Calu3 (cell line): ENCODE data around the gene SH2D4B. TPM values are rescaled to one million over a fixed set of nuclear protein-coding genes. Genes with fewer than 3 reads are reported as not detected.
A peak's percentile ranks its signal among the peaks of the same experiment; 100 is the strongest.

Experiments used
- BruUV-seq: library from RNA; stranded (reverse); fragments of 400-500 nt; replicated peaks from 2 replicates; lab custom pipeline; 2021; lab: Mats Ljungman, UMichigan
- CTCF ChIA-PET: fragments of 300-600 bp; sonication (Branson Sonifier 250); formaldehyde crosslinking; loops from one replicate; lab custom pipeline; 2022; ENCODE audit warnings: antibody characterized with exemption; lab: Charles Lee
- DNase-seq: peaks from one replicate; pipeline ENCODE4 v3.0.0; 2022
- H3K27ac Mint-ChIP-seq: one replicate; pipeline ENCODE4 v1.8.0; 2022; ENCODE audit warnings: mixed read lengths; ENCODE audit not compliant: unreplicated experiment
- H3K27me3 Mint-ChIP-seq: one replicate; pipeline ENCODE4 v1.8.0; 2022; ENCODE audit warnings: mixed read lengths; ENCODE audit not compliant: unreplicated experiment
- H3K36me3 Mint-ChIP-seq: one replicate; pipeline ENCODE4 v1.8.0; 2022; ENCODE audit warnings: mild to moderate bottlenecking, moderate library complexity, mixed read lengths; ENCODE audit not compliant: insufficient read depth, unreplicated experiment
- H3K4me1 Mint-ChIP-seq: one replicate; pipeline ENCODE4 v1.8.0; 2022; ENCODE audit warnings: mild to moderate bottlenecking, low read depth, mixed read lengths; ENCODE audit not compliant: unreplicated experiment
- H3K4me3 Mint-ChIP-seq: one replicate; pipeline ENCODE4 v1.8.0; 2022; ENCODE audit warnings: mild to moderate bottlenecking, low read depth, moderate library complexity, mixed read lengths; ENCODE audit not compliant: unreplicated experiment
- H3K9me3 Mint-ChIP-seq: one replicate; pipeline ENCODE4 v1.8.0; 2022; ENCODE audit warnings: low read depth, mixed read lengths; ENCODE audit not compliant: unreplicated experiment
- CTCF ChIP-seq: fragments of 200-600 bp; IDR thresholded peaks from one replicate; pipeline ENCODE4 v1.8.0; 2022; ENCODE audit warnings: antibody characterized with exemption; ENCODE audit not compliant: unreplicated experiment
- intact Hi-C: fragments of 100-400 bp; cut with micrococcal nuclease; formaldehyde crosslinking; loops from one replicate; pipeline ENCODE4 v1.10.0; 2022; ENCODE audit not compliant: unreplicated experiment
- total RNA-seq: library from RNA; stranded (reverse); gene quantifications from 2 replicates; pipeline ENCODE4 v1.2.3, GENCODE V29; 2022

SH2D4B gene
- total RNA-seq, 1 experiment from 2014 or later: not detected

- no peaks in the 10 kb centered on the region for H3K36me3 Mint-ChIP-seq
- H3K27ac Mint-ChIP-seq: no peak overlapping the region
- CTCF ChIA-PET: interaction anchor here (0.6 to 1.7 kb wide), 14 partner anchors 9 to 1323 kb away, joined by 3 to 10 read pairs (median 4); partner anchors contain the start of gene PRXL2A
- TF ChIP-seq CTCF: peak; percentile 82
- H3K4me1 Mint-ChIP-seq: peaks cover 10% of the 10 kb centered on the region
- intact Hi-C loops: loop anchor here (1.0 to 10.0 kb wide), 4 partner anchors 188 to 441 kb away; no protein-coding TSS in a partner anchor
- no peaks in the 10 kb centered on the region for H3K9me3 Mint-ChIP-seq
- DNase-seq: peak; percentile 93
- no TSS peak for BruUV-seq
- no peak overlapping the region for H3K4me3 Mint-ChIP-seq
- peaks cover 75% of the 10 kb centered on the region for H3K27me3 Mint-ChIP-seq
Observed at GRCh38 chr10:80664071-80664680, 126.5 kb downstream of the SH2D4B start.

GRCh38 chr10:80669485-80669884 lies 131.8 kb downstream of the SH2D4B start:
- Mint-ChIP-seq H3K9me3 (no peaks in the 10 kb centered on the region), H3K27ac (no peak overlapping the region), H3K36me3 (no peaks in the 10 kb centered on the region), H3K27me3 (peaks cover 54% of the 10 kb centered on the region), H3K4me1 (peaks cover 10% of the 10 kb centered on the region), H3K4me3 (no peak overlapping the region)
- no peak for TF ChIP-seq CTCF
- intact Hi-C loops: loop anchor here (10.0 kb wide), 2 partner anchors 345 to 435 kb away; no protein-coding TSS in a partner anchor
- no peak for DNase-seq
- BruUV-seq: no TSS peak
- CTCF ChIA-PET: no interaction called here

DNA sequence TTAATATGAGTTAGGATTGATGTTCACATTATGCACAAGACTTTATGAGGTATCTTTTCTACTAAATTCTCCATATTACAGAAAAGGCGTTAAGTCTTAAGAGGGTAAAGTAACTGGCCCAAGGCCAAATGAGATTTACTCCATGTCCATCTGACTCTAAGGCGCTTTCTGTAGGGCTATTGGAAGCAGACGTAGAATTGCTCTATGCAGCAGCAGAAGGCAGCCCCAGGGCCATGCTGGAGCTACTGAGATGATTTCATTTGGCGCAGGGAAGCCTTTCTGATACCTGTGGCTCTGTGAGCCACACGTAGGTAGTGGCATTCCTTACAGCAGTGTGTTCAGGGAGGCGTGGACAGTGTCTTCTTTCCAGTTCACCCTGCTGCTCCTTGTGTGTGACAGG lies 133.1 kb downstream of the SH2D4B start:
- no peaks in the 10 kb centered on the region for H3K36me3 Mint-ChIP-seq
- no TSS peak for BruUV-seq
- TF ChIP-seq CTCF: no peak
- H3K27ac Mint-ChIP-seq: no peak overlapping the region
- peaks cover 60% of the 10 kb centered on the region for H3K27me3 Mint-ChIP-seq
- no peaks in the 10 kb centered on the region for H3K9me3 Mint-ChIP-seq
- peaks cover 6% of the 10 kb centered on the region for H3K4me1 Mint-ChIP-seq
- CTCF ChIA-PET: interaction anchor here (0.7 kb wide), 2 partner anchors 8 to 11 kb away, joined by 4 read pairs; no protein-coding TSS in a partner anchor
- DNase-seq: no peak
- intact Hi-C loops: no loop called here
- H3K4me3 Mint-ChIP-seq: no peak overlapping the region

DNA sequence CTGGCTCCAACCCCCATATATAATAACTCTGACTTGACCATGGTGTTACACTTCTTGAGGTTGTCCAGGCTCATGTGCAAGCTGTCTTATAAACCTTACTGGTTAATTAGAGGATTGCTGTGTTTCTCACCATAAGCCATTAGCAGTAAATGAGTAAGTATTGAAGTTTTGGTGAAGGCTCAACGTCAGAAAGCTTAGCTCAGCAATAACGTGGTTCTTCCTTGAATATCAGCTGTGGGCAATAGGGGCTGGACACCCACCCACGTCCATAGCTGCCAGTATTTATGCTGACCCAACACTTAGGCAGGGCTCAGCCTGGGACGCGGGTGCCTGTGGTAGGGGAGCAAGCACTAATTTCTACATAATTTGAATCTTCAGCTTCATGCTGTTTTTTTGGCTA lies 134.1 kb downstream of the SH2D4B start:
- Mint-ChIP-seq H3K4me3 (no peak overlapping the region), H3K36me3 (no peaks in the 10 kb centered on the region), H3K27ac (no peak overlapping the region), H3K4me1 (no peaks in the 10 kb centered on the region), H3K9me3 (no peaks in the 10 kb centered on the region), H3K27me3 (peaks cover 60% of the 10 kb centered on the region)
- intact Hi-C loops: no loop called here
- BruUV-seq: no TSS peak
- CTCF ChIA-PET: interaction anchor here (3.0 kb wide), 1 partner anchor 9 kb away, joined by 8 read pairs; no protein-coding TSS in a partner anchor
- no peak for DNase-seq
- TF ChIP-seq CTCF: no peak
